GM11168 (cell line): ENCODE data around the gene RANBP1.

Experiments
- in situ Hi-C: fragments of 300-500 bp; cut with MboI; formaldehyde crosslinking; loops from one replicate; pipeline ENCODE4 v1.12.0; 2022; ENCODE audit warnings: low sequenced_read_pairs; ENCODE audit not compliant: unreplicated experiment

RANBP1 gene

GRCh38 chr22:20133930-20134549 lies 18.1 kb downstream of the RANBP1 start:
- in situ Hi-C loops = no loop called here

GRCh38 chr22:20135265-20135664 lies 19.4 kb downstream of the RANBP1 start:
- in situ Hi-C loops = no loop called here

DNA sequence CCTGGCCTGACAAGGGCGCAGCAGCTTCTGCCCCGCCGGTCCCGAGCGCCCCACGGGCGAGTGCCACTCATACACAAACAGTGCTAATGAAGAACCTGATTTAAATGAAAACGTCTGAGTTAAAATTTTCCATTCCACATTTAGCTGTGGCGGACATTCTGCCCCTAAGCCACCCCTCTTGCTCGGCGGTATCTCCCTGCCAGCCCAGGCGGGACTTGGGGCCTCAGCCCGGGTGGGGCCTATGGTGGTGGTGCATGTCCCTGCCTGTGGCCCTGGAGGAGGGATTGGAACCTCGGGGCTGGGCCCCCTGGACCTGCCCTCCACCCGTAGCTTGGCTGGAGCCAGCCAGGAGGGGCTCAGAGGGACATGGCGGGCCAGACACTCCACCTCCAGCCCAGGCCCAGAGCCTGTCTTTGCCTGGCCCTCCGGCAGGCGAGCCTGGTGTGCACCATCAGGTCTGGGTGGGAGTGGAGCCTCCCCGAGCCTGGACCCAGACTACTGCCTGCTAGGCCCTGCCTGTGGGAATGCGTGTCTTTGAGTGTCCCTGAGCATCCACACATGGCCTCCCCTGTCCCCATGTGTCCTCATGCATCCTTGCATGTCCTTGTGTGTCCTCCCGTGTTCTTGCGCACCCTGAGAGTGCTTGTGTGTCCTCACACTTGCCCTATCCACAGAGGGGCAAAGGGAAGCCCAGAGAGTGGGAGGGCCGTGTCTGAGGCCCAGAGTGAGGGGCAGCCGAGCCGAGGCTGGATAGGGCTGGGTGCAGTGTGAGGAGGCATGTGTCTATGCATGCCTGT lies 20.1 kb downstream of the RANBP1 start:
- in situ Hi-C loops = no loop called here

DNA sequence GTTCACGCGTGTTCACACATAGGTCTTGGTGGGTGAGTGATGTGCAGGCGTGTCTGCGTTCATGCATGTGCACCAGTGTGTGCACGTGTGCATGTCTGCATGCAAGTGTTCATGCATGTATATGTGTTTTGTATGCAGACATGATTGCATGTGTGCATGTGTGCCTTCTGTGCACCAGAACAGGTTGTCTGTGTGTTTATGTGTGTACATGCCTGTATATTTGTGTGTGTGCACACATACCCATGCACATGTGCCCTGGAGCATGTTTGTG lies 20.6 kb downstream of the RANBP1 start:
- in situ Hi-C loops = no loop called here

DNA sequence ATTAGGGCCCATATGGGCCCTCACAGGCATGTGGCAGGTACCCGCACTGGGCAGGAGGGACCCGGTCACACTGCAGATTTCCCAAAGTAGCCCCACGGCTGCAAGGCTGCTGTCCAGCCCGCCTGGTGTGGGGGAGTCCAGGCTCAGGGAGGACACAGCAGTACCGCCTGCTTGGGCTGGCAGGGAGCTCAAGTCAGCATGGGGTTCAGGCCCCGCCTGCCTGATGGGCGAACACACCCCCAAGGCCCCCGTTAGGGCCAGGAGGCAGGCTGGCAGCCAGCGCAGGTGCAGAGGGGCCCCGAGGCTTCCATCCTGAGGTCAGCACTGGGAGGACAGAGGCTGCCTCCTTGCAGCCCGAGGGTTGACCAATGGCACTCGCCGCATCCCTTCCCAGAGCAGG lies 21.2 kb downstream of the RANBP1 start:
- in situ Hi-C loops = no loop called here

- in situ Hi-C loops = no loop called here
Measured at GRCh38 chr22:20137671-20138416, 21.9 kb downstream of the RANBP1 start.

DNA sequence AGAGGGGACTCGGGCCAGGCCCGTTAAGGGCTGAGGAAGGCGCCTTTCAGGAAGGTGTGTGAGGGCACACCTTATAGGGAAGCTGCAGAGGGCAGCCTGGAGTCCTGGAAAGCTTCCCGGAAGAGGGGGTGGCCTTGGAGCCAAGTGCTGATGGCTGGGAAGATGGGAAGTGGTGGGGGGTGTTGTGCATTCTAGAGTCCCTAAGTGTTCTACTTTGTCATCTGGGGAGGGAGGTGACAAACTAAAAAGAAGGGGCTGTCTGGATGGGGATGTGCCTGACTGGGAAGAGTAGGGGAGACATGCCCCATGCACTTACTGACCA lies 22.5 kb downstream of the RANBP1 start:
- in situ Hi-C loops = no loop called here

- in situ Hi-C loops = no loop called here
Measured at GRCh38 chr22:20138868-20139267, 23.0 kb downstream of the RANBP1 start.

GRCh38 chr22:20139391-20140106 lies 23.6 kb downstream of the RANBP1 start:
- in situ Hi-C loops = no loop called here

GRCh38 chr22:20140107-20140445 lies 24.2 kb downstream of the RANBP1 start:
- in situ Hi-C loops = no loop called here

- in situ Hi-C loops = no loop called here
Measured at GRCh38 chr22:20140521-20140964, 24.6 kb downstream of the RANBP1 start.

- in situ Hi-C loops = no loop called here
Measured at GRCh38 chr22:20141186-20142077, 25.5 kb downstream of the RANBP1 start.

- in situ Hi-C loops = no loop called here
Measured at GRCh38 chr22:20142711-20143621, 27.1 kb downstream of the RANBP1 start.

DNA sequence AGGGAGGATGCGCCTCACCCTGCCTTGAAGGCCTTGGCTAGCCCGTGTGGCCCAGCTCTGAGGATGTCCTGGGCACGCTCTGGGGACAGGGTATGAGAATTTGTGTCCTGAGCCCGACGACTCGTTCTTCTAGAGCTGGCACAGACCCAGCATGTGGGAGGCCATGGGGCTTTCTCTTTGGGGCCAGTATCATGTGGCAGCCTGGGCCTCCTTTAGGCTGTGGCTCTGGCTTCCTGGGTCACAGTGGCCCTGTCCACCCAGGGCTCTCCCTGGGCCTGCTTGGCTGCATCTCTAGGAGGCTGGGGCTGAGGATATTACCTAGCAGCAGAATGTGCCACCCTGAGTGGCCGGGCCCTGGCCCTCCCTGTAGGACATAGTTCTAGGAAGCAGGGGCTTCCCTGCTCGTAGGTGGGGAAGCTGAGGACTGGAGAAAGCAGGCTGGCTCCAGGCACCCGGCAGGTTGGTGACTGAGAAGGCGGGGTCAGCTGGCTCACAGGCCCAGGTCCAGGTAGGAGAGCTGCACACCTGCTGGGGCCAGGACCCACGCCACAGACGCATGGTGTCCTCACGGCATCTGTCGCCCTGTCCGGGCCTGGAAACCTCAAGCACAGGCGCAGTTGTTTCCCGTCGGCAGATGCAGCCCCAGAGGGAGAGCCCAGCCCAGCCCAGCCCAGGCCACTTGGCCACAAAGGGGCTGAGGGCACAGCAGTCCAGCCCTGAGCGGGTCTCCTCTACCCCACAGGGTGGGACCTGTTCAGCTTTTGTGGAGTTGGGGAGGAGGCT lies 28.2 kb downstream of the RANBP1 start:
- in situ Hi-C loops = no loop called here

- in situ Hi-C loops = no loop called here
Measured at GRCh38 chr22:20145206-20145831, 29.4 kb downstream of the RANBP1 start.

DNA sequence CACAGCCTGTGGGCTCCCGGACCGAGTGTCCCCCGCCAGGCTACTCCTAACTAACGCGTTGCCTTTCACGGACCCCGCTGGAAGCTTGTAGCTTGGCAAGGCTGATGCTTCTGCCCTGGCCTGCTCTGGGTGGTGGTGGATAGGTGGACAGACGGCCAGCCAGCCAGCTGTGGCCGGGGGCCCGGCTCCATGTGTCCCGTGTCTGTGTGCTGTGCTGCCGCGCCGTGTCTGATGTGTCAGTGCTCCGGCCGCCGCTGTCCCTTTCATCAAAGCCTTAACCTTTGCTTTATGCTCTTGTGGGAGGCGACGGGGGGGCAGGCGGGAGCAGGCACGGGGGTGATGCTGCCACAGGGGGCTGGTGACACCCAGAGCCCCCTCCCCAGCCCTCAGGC lies 29.9 kb downstream of the RANBP1 start:
- in situ Hi-C loops = no loop called here

- in situ Hi-C loops = no loop called here
Measured at GRCh38 chr22:20146777-20147176, 30.9 kb downstream of the RANBP1 start.
